Mucosa of descending colon (tissue), 3 donors: ENCODE data around the gene ZNF850. TPM values are rescaled to one million over a fixed set of nuclear protein-coding genes. Genes with fewer than 3 reads are reported as not detected.
"Not testable (repeated sequence)": the region's sequence is repeated elsewhere in the genome, so short reads cannot be mapped to it uniquely, and the experiment has no call there.

Experiments used
- ATAC-seq: fragments of 200-7000 bp; cut with Tn5 transposase; one replicate; pipeline ENCODE4 v1.9.1; 2020; ENCODE audit warnings: mild to moderate bottlenecking, moderate library complexity
- DNase-seq, 3 donors: peaks; one replicate each; pipeline ENCODE4 v3.0.0-alpha.2; 2020
- H3K36me3 ChIP-seq: fragments of 200-600 bp; one replicate; pipeline ENCODE4 v1.8.0; 2021; ENCODE audit warnings: low read depth, mild to moderate bottlenecking
- H3K4me1 ChIP-seq: fragments of 200-600 bp; one replicate; pipeline ENCODE4 v1.8.0; 2021; ENCODE audit warnings: low read depth, mild to moderate bottlenecking
- H3K4me3 ChIP-seq: fragments of 200-600 bp; one replicate; pipeline ENCODE4 v1.8.0; 2021; ENCODE audit warnings: mild to moderate bottlenecking
- H3K9me3 ChIP-seq: fragments of 200-600 bp; one replicate; pipeline ENCODE4 v1.8.0; 2021; ENCODE audit warnings: mild to moderate bottlenecking
- intact Hi-C, 2 donors: fragments of 100-400 bp; cut with DNase I in 1 of 2; cut with micrococcal nuclease in 1 of 2; formaldehyde crosslinking; loops; one replicate each; pipeline versions ENCODE4 v1.11.0 to v1.11.1; 2022; cut with DNase I, micrococcal nuclease
- total RNA-seq, 3 donors: library from RNA; stranded (reverse); fragmentation: NEBNext Ultra II Directional in 2 of 3; extraction: Animal tissue kit (Norgen Biotek cat#: 25700) in 2 of 3; gene quantifications; one replicate each; pipeline versions ENCODE4 v1.2.1 to v1.2.4, GENCODE V29; 2021 to 2023
- TF ChIP-seq, protein P1 (sequence below): fragments of 200-600 bp; IDR thresholded peaks from one replicate; pipeline ENCODE4 v1.8.0; 2022; ENCODE audit warnings: antibody characterized with exemption, mild to moderate bottlenecking
- donor health status: DM: no; HTN: no; CAD: no; lungs with moderate emphysema.
- donor health status: DM: no; HTN: no; CAD: no.
- donor health status: DM: no; HTN: yes; CAD: no.

Gene ZNF850
- total RNA-seq, 3 donors from 2014 or later: 2.1 to 3.8 (median 2.9) TPM

DNA sequence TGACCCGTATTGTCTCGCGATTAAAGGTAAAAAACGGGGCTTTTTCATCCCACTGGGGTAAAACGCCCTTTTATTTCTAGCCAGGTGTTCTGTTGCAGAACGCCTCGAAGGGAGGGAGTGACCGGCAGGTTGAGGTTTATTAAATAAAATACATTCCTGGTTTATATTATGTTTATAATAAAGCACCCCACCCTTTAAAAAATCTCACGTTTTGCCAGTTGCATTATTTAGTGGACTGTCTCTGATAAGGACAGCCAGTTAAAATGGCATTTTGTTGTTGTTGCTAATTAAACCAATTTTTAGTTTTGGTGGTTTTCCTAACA, 25.1 kb upstream of the ZNF850 start:
- TF ChIP-seq, protein P1, sequence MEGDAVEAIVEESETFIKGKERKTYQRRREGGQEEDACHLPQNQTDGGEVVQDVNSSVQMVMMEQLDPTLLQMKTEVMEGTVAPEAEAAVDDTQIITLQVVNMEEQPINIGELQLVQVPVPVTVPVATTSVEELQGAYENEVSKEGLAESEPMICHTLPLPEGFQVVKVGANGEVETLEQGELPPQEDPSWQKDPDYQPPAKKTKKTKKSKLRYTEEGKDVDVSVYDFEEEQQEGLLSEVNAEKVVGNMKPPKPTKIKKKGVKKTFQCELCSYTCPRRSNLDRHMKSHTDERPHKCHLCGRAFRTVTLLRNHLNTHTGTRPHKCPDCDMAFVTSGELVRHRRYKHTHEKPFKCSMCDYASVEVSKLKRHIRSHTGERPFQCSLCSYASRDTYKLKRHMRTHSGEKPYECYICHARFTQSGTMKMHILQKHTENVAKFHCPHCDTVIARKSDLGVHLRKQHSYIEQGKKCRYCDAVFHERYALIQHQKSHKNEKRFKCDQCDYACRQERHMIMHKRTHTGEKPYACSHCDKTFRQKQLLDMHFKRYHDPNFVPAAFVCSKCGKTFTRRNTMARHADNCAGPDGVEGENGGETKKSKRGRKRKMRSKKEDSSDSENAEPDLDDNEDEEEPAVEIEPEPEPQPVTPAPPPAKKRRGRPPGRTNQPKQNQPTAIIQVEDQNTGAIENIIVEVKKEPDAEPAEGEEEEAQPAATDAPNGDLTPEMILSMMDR: no peak
- H3K36me3 ChIP-seq: no peaks in the 10 kb centered on the region
- peak overlapping the region; percentile 48 for H3K4me3 ChIP-seq
- no peaks in the 10 kb centered on the region for H3K4me1 ChIP-seq
- H3K9me3 ChIP-seq: peaks cover 84% of the 10 kb centered on the region
- ATAC-seq: no peak
- DNase-seq: no peak
- intact Hi-C loops: no loop called here

DNA sequence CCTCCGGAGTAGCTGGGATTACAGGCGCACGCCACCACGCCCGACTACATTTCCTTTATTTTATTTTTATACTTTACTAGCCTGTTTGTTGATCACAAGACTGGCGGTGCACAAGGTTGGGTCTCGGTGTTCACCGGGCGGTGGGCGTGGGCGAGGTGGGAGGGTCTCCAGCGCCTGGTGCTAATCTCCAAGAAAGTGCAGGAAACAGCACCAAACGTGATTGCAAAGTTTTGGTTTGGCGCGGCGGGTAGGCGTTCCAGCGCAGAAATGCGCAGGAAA, 24.0 kb upstream of the ZNF850 start:
- no peak for ATAC-seq
- peaks cover 79% of the 10 kb centered on the region for H3K9me3 ChIP-seq
- TF ChIP-seq, protein P1: no peak
- H3K4me1 ChIP-seq: no peaks in the 10 kb centered on the region
- intact Hi-C loops: no loop called here
- H3K4me3 ChIP-seq: peak overlapping the region; percentile 48
- no peaks in the 10 kb centered on the region for H3K36me3 ChIP-seq
- DNase-seq: no peak

DNA sequence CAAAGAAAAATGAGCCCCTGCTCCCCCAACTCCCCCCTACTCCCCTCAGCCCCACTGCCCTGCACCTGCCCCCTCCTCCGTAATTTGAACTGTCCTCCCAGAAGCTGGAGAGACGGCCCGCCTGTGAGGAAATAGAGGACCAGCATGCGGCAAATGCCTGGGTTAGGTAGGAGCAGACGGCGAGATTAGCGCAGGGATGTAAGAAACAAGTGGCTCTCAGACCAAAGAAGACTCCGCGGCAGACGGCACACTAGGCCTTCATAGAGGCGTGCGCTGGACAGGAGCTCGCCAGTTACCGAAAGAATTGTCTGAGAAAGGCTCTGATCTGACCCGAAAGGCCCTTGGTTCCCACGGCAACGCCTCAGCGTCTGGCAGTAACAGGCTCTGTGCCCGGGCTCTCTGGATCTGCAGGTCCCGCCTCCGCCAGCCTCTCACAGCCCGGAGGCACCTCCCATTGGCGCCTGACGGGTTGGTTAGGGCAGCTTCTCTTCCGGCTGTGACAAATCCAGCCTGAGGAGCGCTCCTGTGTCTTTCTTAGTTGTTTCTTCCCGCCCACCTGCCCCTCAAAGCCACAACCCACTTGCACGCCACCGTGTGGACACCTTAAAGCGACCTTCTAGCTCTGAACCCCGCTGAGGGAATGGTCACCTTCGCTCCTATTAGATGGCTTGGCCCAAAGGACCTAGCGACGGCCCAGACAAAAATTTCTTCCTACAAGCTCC, 19.0 kb upstream of the ZNF850 start:
- H3K9me3 ChIP-seq: peaks cover 66% of the 10 kb centered on the region
- DNase-seq, H3K36me3 ChIP-seq, H3K4me3 ChIP-seq, intact Hi-C loops, H3K4me1 ChIP-seq: not testable (repeated sequence)
- ATAC-seq: peak; percentile 90

DNA sequence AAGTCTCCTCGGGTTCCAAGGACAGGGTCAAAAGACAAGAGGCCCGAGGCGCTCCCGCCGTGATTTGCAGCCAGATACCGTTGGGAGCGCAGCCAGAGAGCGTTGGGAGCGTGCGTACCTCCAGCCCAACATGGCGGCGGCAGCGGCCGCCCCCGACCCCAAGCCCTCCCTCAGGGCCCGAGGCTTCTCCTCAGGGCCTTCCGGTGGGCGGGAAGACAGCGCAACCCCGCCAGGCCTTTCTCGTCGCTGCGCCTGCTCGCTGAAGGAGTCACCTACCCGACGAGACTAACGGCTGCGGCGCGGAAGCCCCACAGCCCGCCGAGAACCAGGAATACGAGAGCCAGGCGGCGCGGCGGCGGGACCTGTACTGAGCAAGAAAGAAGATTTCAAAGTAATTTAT, 3.2 kb upstream of the ZNF850 start:
- H3K9me3 ChIP-seq: peaks cover 63% of the 10 kb centered on the region
- peaks cover 4% of the 10 kb centered on the region for H3K4me1 ChIP-seq
- H3K4me3 ChIP-seq: no peak overlapping the region
- H3K36me3 ChIP-seq: no peaks in the 10 kb centered on the region
- TF ChIP-seq, protein P1: no peak
- intact Hi-C loops: no loop called here
- ATAC-seq (no peak), DNase-seq (no peak)

DNA sequence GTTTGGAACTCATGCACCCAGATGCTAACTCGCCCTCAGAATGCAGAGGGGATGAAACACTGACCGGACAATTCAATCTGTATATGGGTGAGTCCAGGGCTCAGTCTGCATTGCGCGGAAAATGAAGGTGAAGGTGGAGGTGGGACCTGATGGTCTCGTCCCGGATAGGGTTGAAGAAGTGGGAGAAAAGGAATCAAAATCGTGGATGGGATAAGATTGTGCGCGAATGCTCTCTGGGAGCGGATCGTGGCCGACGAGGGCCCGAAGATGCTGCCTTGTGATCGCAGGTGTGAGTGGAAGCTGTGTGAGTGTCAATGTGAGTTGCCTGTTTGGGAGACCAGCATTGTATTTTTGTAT, 594 bp upstream of the ZNF850 start:
- intact Hi-C loops: no loop called here
- H3K9me3 ChIP-seq: peaks cover 68% of the 10 kb centered on the region
- TF ChIP-seq, protein P1: no peak

DNA sequence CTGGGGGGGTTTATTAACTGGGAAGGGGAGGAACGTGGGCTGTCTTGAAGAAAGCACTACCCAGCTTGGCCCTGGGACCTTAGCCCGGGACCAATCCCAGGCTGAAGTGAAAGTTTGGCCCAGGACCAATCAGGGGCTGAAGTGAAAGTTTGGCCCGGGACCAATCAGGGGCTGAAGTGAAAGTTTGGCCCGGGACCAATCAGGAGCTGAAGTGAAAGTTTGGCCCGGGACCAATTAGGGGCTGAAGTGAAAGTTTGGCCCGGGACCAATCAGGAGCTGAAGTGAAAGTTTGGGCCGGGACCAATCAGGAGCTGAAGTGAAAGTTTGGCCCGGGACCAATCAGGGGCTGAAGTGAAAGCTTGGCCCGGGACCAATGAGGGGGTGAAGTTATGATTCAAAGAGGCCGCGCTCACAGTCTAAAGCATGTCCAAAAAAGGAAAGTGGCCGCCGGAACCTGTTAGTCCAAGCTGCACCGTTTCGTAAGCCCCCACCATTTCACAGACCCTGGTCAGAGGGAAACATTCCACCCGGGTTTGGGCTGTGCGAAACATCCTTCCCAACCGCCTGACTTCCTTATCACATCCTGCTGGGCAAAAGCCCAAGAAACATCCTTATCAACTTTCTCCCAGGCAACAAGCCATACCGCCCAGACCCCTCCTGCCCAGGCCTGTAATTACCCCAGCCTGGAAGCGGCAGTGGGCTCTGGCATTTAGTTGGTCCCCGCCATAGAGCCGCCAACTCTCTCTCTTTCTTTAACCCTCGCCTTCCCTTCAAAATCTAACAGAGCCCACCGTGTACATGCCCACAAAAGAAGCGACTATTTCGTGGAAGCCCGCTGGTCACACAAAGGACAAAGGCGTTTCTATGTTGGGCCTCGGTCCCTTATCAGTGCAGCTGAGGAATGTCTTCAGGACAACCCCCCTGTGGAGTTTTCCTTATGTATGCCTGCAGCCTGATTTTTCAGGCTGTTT, 1.1 kb downstream of the ZNF850 start:
- DNase-seq: peak; percentile 49 to 68 (median 58)
- H3K36me3 ChIP-seq: no peaks in the 10 kb centered on the region
- no peak overlapping the region for H3K4me3 ChIP-seq
- H3K4me1 ChIP-seq: peaks cover 4% of the 10 kb centered on the region
- ATAC-seq: peak; percentile 19
- H3K9me3 ChIP-seq: peaks cover 69% of the 10 kb centered on the region
- intact Hi-C loops: no loop called here
- TF ChIP-seq, protein P1: no peak

More for the DNA sequence above, 594 bp upstream of the ZNF850 start:
- peak overlapping the region; percentile 64 for H3K4me3 ChIP-seq
- DNase-seq (no peak), ATAC-seq (no peak)
- H3K36me3 ChIP-seq: no peaks in the 10 kb centered on the region
- peaks cover 4% of the 10 kb centered on the region for H3K4me1 ChIP-seq
